Lung microvascular endothelial cell (primary cell): ENCODE data around the gene CACNA1H. TPM values are rescaled to one million over a fixed set of nuclear protein-coding genes. Genes with fewer than 3 reads are reported as not detected.

Experiments used
- DNase-seq, 2 donors: peaks; one replicate each; pipeline versions ENCODE4 v3.0.0 to v3.0.0-alpha.2; 2010; ENCODE audit warnings: low read depth in 2 of 2
- total RNA-seq: library from RNA; depleted of rRNA; stranded (reverse); fragments of >200 nt; gene quantifications from 2 replicates; pipeline ENCODE4 v1.2.1, GENCODE V29; 2014

Gene CACNA1H
- total RNA-seq, 1 donor from 2014 or later, result under 0.01 TPM

DNA sequence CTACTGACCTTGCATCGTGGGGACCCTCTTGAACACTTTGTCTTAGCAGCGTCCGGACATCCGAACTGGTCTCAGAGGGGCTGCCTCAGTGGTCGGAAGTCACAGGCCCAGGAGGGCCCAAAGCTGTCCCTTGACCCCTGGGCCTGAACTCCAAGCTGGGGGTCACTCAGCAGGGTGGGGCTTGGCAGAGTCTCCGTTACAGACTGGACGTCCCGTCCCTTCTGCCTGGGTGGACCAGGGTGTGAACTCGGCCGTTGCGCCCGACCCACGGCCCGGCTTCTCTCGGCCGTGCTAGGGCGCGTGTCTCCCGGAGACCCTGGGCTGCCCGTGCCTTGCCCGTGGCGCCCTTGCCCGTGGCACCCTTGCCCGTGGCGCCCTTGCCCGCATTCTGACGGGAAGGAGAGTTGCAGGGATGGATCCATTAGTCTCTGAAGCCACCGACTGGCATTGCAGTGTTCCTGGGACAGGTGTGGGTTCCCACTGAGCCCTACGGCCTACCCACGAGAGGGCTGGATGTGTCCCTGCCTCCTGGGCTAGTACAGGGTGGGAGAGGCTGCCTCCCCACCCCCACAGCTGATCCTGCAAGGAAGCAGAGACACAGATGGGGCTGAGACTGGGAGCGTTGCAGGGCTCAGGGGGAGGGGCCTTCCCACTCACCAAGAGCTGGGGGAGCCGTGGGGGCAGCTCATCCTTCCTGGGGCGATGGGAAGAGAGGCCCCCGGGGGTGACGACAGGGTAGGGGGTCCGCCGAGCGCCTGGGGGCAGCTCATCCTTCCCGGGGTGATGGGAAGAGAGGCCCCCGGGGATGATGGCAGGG, 4.9 kb downstream of the CACNA1H start:
- no peak for DNase-seq

DNA sequence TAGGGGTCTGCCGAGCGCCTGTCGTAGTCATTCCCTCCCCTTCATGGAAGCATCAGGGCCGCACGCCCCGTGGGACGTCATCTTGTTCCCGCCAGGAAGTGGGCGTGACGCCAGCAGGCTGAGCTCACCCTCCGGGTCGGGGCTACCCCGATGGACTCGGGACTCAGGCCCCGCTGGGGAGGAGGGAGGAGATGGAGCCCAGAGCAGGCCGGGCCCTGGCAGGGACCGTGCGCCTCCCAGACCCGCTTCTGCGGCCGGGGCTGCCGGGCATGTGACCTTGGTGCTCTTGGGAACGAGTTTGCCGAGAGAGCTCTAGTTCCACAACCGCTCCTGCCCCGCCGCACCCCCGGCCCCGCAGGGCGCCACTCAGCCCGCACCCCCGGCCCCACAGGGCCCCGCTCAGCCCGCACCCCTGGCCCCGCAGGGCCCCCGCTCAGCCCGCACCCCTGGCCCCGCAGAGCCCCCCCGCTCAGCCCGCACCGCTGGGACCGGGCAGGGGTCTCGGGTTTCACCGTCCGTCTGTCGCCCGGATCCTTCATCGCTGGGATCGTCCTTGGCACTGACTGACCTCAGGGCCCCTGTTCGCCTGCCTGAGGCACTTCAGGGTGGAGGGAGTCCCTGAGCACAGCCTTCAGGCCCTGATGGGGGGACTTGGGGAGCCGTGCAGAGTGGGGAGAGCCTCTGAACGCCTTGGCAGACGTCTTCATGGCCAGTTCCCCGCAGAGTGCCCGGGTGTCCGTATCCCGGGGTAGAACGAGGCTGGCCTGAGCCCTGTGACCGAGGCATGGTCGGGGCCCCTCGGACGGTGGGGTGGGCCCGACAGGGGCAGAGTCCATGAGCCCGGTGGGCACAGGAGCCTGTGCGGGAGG, 5.8 kb downstream of the CACNA1H start:
- DNase-seq, result peak; percentile 31 to 34

DNA sequence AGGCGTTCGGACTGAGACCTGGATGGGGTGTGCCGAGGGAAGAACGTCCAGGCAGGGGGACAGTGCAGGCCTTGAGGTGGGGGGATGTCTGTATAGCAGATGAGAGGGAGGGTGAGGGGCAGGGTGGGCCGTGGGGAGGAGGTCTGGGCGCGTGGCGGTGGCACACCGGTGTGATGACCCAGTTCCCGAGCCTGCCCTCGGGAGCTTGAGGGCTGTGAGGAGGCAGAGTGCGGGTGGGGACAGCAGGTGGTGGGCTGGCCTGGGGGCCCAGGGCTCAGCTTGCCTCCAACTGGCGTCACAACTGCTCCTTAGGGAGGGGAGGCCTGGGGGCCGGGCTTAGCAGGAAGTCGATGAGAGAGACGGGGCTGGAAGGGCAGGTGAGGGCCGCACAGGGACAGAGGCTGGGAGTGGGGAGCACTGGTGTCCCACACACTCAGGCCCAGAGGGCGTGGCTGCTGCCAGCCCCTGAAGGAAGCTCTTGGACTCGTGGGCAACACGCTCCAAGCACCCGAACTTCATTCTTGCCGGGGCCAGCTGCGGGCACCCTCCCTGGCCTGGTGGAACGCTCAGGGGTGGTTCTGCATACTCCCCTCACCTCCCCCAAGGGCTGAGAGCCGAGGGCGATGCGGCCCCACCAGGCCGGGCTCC, 6.5 kb downstream of the CACNA1H start:
- no peak for DNase-seq

DNA sequence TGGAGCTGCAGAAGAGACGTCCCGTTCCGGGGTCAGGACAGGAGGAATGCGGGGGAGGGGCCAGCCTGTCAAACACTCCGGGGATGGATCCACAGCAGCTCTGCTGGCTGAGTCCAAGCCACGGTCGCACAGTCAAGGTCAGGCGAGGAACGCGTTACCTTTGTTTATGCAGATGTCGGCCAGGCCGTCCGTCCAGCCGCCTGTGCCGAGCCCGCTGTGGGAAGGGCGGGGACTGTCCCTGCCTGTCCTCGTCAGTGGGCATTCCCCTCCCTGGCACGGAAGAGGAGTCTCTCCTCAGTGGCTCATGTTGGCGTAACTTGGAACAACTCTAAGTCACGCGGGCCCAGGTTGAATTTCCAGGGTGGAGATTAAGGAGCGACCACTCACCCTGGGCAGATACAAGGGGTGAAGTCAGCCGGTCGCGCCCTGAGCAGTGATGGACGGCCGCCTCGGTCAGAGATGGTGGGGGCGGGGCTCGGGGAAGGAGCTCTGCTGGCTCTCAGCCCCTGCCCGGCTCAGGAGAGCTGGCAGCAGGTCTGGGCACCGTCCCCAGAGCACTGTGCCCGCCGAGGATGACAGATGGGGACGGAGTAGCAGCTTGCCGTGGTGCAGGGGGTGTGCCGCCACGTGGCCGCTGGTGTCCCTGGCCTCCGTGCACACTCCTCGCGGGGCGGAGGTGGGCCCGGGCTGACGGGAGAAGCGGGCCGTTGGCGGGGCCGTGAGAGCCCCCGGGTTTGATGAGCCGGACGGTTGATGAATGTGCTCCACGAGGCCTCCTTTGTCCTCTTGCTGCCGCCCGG, 7.3 kb downstream of the CACNA1H start:
- DNase-seq, result no peak

DNA sequence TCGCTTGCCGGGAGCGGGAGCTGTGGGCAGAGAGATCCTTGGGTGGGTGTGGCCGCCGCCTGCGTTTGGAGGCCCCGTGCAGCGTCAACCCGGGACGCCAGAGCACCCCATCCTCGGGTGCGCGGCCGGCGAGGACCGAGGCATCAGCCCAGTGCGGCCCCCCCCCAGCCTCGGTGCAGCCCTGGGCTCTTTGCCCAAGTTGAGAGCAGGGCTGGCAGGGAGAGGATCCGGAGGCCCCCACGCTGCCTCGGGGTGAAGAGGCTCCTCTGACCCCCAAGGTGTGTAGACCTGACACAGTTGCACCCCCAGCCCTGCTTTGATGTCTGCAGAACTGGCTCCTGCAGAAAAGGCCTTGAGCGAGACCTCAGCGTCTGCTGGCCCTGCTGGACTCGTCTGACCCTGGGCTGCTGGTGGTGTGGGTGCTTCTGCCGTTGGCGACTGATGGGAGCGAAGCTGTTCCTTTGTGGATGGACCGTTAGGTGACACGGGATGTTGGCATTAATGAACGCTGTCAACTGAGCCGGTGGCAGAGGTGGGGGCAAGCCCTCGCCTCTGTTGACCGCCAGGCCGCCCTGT, 8.0 kb downstream of the CACNA1H start:
- DNase-seq, result no peak

DNA sequence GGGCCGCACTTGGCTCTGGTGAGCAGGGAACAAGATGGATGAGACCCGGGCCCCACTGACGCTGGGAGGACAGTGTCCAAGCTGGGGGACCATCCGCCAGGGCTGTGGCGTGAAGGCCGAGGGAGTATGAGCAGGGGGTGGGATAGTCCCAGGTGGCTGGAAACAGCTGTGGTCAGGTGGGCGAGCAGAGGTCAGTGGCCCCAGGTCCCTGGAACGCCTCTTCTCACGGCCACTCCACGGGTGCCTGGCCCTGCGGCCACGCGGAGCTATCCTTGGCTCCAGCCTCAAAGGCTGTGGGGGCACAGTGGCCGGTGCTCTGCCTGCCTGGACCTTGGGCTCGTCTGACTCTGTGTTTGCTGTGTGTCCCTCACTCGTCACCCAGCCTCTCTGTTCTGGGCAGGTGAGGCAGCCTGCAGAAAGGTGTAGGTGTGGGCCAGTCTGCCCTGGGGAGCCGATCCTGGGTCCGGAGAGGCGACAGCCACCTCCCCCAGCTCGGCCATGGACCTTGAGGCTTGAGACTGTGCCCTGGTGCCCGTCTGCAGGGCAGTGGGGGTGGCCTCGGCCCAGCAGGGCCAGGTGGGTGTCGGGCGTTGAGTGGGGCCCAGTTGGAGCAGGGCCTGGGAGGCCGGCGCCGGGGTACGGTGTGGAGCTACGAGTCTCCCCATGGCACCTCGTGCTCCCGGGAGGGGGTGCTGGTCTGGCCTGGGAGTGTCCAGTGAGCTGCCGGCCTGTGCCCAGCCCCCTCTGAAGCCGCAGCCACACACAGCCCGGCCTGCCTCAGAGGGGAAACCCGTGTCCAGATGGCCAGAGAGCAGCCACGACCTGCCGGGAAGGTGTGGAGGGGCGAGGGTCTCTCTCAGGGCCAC, 10.0 kb downstream of the CACNA1H start:
- no peak for DNase-seq

DNA sequence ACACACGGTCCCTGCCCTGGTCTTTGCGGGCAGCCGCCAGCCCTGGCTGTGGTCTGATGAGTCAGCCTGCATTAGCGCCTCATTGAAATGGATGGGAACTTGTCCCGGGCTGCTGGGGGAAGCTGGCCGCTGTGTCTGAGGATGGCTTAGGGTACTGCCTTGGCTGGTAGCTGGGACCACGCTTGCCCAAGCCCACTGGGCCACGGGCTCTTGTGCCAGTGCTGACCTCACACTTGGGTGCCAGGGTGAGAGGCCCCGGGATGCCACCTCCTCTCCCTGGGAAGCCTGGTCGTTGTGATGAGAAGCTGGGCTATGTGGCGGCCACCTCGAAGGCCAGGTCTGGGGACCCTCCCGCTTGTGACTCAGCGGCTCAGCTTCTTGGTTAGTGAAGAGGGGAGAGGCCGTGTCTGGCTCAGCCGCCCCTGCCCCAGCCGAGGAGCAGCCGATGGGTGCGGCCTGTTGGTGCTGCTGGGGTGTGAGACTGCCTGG, 10.7 kb downstream of the CACNA1H start:
- no peak for DNase-seq

DNA sequence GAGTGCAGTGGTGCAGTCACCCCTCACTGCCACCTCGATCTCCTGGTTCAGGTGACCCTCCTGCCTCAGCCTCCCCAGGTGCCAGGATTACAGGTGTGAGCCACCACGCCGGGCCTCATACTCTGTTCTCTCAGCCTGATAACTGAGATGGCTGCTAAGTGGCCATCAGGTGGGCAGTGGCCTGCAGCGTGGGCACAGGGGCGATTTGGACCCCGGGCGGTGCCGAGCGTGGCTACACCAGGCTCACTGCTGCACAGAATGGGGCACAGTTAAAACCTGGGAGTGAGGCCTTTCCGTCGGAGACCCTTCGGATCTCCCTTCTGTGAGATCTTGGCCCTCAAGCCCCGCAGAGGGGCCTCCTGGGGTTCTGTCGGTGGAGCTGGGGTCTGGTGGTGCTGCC, 11.5 kb downstream of the CACNA1H start:
- DNase-seq, result no peak

DNA sequence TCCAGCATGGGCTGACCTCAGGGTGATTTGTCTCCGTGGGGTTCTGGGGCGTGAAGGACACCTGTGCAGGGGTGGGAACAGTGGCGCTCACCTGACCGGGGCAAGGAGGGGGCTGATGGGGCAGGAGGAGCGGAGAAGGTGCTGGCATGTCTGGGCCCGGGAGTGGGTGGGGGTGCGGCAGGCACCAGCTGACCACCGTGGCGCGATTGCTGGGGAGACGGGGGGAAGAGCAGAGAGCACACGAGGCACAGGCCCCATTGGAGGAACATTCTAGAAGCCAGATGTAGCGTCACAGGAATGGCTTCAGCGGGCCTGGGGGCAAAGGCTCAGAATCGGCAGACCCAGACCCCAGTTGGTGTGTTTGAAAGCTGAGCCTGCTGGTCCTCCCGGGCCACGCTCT, 12.1 kb downstream of the CACNA1H start:
- no peak for DNase-seq

DNA sequence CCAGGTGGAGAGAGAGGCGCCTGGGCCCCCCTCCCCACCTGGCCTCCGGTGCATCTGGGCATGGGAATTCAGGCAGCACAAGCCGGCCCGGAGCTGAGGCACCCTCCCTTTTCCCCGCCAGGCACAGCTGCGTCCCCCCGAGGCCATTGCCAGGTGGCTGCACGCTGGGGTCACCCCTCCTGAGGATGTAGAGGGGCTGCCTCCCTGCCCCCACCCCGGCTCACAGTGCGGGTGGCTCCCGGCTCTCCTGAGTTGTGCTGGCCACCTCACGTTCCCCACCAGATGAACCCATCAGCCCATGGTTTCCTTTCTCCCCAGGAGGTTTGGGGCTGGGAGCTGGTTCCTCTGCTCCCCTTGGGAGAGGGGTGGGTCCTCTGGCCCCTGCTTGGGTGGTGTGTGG, 12.6 kb downstream of the CACNA1H start:
- no peak for DNase-seq

DNA sequence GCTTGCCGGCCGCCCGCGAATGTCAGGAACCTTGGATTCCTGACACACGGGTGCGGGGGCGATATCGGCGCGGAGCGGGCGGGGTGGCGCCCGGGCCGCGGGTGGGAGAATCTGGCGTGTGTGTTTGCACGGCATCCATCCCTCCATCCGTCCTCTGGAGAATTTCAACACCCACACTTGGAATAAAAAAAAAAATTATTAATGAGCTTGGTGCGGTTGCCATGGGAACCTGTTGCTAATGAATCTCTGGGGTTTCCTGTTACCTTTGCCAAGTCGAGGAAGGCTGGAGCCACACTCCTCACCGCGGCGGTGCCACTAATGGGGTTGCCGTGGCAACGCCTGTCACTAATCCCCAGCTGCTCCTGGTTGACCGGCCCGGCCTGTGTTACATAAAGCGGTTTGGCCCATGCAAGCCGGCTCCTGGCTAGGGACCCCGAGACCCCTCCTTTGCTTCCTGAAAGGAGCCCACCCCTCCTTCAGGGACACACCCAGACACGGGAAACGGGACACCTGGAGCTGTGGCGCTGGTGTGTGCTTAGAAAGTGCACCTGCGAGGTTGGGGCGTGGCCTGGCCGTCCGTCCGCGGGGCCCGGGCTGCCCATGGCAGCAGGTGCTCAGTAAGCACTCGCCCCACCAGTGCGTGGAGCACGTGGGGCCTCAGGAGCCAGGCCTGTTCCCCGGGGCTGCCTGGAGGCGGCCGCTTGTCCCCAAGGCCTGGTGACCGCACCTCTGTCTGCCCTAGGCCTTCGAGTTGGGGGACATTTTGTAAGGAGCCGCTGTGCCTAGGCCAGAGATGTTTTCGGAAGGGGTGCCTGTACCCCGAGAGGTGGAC, 14.6 kb downstream of the CACNA1H start:
- no peak for DNase-seq

DNA sequence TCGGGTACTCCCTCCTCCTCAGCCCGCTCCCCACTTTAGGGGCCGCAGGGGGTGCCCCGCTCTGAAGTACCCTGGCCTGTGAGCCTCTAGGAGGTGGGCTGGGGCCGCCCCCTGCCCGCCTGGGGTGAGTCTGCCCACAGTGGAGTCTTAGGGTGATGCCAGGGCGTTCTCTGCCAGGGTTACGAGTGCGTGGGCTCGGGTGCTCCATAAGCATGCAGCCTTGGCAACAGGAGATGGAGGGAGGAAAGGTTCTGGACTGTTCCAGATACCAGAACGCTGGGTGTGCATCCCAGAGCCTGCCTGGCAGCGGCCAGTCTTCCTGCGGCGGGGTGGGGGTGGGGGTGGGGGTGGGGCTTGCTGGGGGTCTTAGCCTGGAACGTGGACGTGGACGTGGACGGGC, 15.9 kb downstream of the CACNA1H start:
- no peak for DNase-seq

DNA sequence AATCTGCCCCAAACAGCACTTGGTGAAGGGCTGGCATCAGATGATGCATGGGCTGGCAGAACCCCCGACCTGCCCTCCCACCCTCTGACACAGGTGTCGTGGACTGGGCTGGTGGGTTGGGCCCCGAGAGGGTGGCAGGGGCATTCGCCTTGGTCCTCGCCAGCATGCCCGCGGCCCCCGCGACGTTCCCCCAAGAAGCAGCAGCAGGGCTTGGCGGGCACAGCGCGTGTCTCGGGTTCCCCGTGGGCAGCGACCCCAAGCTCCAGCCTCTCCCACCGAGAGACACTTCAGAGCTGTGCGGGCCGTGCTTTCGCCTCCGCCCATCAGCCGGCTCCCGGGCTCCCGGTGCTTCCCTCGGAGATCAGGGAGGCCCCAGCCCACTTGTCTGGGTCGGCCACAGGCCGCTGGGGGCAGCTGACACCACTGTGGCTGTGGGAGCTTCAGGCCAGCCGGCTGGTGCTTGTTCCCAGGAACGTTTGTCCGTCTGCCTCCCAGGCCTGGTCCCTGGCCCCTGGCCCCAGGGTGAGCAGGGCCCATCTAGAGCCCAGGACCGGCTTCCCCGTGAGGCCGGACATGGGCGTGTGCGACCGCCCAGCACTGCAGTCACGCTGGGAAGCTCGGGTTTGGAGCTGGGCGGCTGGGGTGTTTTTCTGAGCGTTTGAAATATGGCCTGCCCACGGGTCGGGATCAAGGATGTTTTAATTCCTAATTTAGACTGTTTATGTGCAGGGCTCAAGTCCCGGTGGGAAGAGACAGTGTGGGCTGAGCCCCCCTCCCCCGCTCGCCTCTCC, 16.6 kb downstream of the CACNA1H start:
- DNase-seq, result no peak

DNA sequence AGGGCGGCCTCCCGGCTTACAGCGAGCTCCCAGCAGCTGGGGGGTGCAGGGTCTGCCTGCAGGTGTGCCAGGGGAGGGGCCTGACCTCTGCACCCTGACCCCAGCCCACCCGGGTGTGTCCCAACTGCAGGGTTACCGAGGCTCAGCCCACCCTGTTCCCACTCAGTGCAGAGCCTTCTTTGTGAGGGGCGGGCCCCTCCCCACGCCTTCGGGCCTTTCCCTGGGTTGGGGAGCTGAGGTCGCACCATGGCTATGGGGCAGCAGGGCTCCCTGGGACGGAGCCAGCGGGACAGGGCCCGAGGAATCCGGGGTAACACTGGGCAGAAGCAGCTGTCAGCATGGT, 17.1 kb downstream of the CACNA1H start:
- DNase-seq, result no peak

DNA sequence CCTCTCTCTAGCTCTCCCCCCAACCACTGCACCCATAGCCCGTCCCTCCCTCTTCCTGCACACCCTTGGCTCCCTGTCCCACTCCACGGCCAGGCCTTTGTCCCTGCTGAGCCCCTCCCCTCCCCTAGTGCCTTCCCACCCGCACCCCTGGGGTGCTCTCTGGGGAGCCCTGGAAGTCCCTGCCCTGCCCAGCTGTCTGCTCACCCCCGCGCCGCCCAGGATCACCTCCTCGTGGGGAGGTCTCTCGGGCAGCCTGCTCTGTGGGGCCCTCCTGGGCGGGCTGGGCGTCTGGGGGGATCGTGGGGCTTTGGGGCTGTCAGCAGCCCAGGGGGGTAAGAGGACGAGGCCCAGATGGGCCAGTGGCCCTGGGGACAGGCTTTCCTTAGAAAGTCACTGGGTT, 18.1 kb downstream of the CACNA1H start:
- DNase-seq, result no peak

DNA sequence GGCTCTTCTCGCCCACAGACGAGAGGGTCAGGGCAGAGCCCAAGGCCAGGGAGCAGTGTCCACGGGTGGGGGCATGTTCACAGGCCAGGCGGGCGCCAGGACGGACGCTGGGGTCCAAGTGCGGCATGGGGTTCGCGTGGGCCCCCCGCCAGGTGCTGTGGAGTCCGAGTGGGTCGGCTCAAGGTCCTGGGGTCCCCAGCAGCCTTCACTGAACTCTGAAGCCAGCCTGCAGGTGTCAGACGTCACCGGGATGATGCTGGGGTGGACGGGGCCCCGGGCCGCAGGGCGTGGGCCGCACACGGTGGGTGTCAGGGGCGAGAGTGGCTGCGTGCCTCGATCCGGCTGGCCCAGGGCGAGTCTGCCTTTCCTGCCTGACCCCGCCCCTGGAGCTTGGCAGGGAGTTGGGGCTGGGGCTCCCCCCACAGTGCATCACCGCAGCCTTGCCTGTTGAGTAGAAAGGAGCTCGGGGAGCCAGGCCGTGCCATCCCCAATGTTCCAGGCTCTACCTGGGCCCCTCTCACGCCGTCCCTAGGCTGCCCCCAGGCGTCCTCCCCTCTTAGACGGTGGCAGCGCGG, 19.0 kb downstream of the CACNA1H start:
- no peak for DNase-seq

DNA sequence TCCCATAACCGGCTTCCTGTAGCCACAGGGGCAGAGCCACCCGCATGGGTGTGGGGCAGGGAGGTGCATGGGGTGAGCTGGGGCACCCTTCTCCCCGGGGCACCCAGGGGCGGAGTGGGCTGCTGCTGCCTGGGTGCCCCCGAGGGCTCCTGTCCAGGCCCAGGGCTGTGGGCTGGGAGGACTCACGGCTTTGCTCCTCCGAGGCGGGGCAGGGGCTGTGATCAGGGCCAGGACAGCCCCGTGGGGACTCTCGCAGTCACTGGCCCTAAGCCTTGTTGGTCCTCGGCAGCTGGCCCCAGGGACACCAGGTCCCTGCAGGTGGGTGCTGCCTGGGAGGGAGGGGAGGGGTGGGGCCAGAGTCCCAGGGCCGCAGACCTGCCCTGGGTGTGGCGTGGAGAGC, 19.7 kb downstream of the CACNA1H start:
- DNase-seq, result no peak
